HepG2 (cell line): ENCODE results near the gene XPOT. TPM values are rescaled to one million over a fixed set of nuclear protein-coding genes. Genes with fewer than 3 reads are reported as not detected.

Source experiments
- ATAC-seq: fragments of 200-7000 bp; cut with Tn5 transposase; 3 replicates; pipeline ENCODE4 v1.9.1; 2020; ENCODE audit warnings: mild to moderate bottlenecking, moderate library complexity
- BruUV-seq: library from RNA; stranded (reverse); fragments of 400-500 nt; replicated peaks from 2 replicates; lab custom pipeline; 2021; lab: Mats Ljungman, UMichigan
- CTCF ChIA-PET: fragments of 300-600 bp; formaldehyde crosslinking; extraction: SDS; loops from one replicate; lab custom pipeline; 2021; ENCODE audit warnings: low total read pairs, inconsistent platforms, low intra/inter-chr PET ratio; lab: Yijun Ruan, JAX
- POLR2A ChIA-PET: fragments of 350-600 bp; sonication (Branson Sonifier 250); formaldehyde crosslinking; loops from one replicate; lab custom pipeline; 2020; ENCODE audit warnings: antibody characterized with exemption, inconsistent platforms; lab: Yijun Ruan, JAX
- DNase-seq: peaks from one replicate; pipeline ENCODE4 v3.0.0-alpha.2; 2015; ENCODE audit warnings: low spot score
- FAIRE-seq: peaks from 3 replicates; lab custom pipeline; 2011; peaks lifted over from hg19 to GRCh38; lab: Jason Lieb, UNC
- H2AFZ ChIP-seq: one replicate; pipeline ENCODE4 v1.6.1; 2011; ENCODE audit warnings: low read length, inconsistent platforms
- H3K27ac ChIP-seq: fragments of 300-600 bp; 3 replicates; pipeline ENCODE4 v1.8.0; 2011; ENCODE audit warnings: mixed run types, mild to moderate bottlenecking, mixed read lengths, low read length, inconsistent platforms; ENCODE audit not compliant: insufficient read depth; ENCODE audit errors: extremely low read length
- H3K27me3 ChIP-seq, 2 experiments: fragments of 200-600 bp in 1 of 2; 2 replicates in 1 of 2; 3 replicates in 1 of 2; pipeline versions ENCODE4 v1.6.0 to v1.8.0; 2011; ENCODE audit warnings: low read length in 2 of 2, mild to moderate bottlenecking in 2 of 2, moderate library complexity in 2 of 2, inconsistent platforms in 1 of 2; ENCODE audit not compliant: insufficient read depth in 2 of 2, control insufficient read depth in 1 of 2
- H3K36me3 ChIP-seq, 2 experiments: fragments of 200-600 bp in 1 of 2; replicated peaks in 1 of 2; 2 replicates in 1 of 2; 3 replicates in 1 of 2; pipeline versions ENCODE4 v1.5.1 to v1.8.0; 2011; ENCODE audit warnings: low read length in 2 of 2, inconsistent platforms in 1 of 2; ENCODE audit not compliant: insufficient read depth in 2 of 2, control insufficient read depth in 1 of 2
- H3K4me1 ChIP-seq: 2 replicates; pipeline ENCODE4 v1.5.1; 2012; ENCODE audit warnings: low read length, inconsistent platforms; ENCODE audit not compliant: insufficient read depth
- H3K4me2 ChIP-seq: 2 replicates; pipeline ENCODE4 v1.6.0; 2011; ENCODE audit warnings: low read depth, low read length, inconsistent platforms
- H3K4me3 ChIP-seq, 3 experiments: fragments of 200-600 bp in 1 of 3; sonication (generic), shearing (Covaris generic) in 1 of 3; replicated peaks in 1 of 3; 2 replicates each; pipeline ENCODE4 v1.5.1; 2011 to 2016; ENCODE audit warnings: low read length in 3 of 3, inconsistent platforms in 2 of 3, low read depth in 2 of 3, mild to moderate bottlenecking in 2 of 3, control low read depth in 1 of 3, mixed read lengths in 1 of 3; ENCODE audit not compliant: insufficient read depth in 1 of 3
- H3K79me2 ChIP-seq: one replicate; pipeline ENCODE4 v1.6.1; 2011; ENCODE audit warnings: low read length, inconsistent platforms; ENCODE audit not compliant: insufficient read depth
- H3K9ac ChIP-seq: 2 replicates; pipeline ENCODE4 v1.6.0; 2011; ENCODE audit warnings: mild to moderate bottlenecking, low read depth, low read length, inconsistent platforms; ENCODE audit not compliant: insufficient read depth
- H3K9me3 ChIP-seq: 2 replicates; pipeline ENCODE4 v1.5.1; 2012; ENCODE audit warnings: mild to moderate bottlenecking, low read length
- H4K20me1 ChIP-seq: 2 replicates; pipeline ENCODE4 v1.6.0; 2011; ENCODE audit warnings: inconsistent platforms, mild to moderate bottlenecking, low read length, moderate library complexity; ENCODE audit not compliant: insufficient read depth
- BORCS8-MEF2B ChIP-seq: sonication (generic); formaldehyde crosslinking; IDR thresholded peaks from 2 replicates; pipeline ENCODE4 v1.8.0; 2022; ENCODE audit warnings: mild to moderate bottlenecking, missing genetic modification reagents
- FOXM1 ChIP-seq: sonication (generic); formaldehyde crosslinking; IDR thresholded peaks from 2 replicates; pipeline ENCODE4 v1.5.0; 2020; ENCODE audit warnings: missing genetic modification reagents
- NFIB ChIP-seq: sonication (generic); formaldehyde crosslinking; IDR thresholded peaks from 2 replicates; pipeline ENCODE4 v1.9.0; 2021; ENCODE audit warnings: missing genetic modification reagents, mild to moderate bottlenecking, borderline replicate concordance
- SALL1 ChIP-seq: sonication (generic); formaldehyde crosslinking; IDR thresholded peaks from 2 replicates; pipeline ENCODE4 v1.8.0; 2022; ENCODE audit warnings: mild to moderate bottlenecking, missing genetic modification reagents
- ZKSCAN8 ChIP-seq: IDR thresholded peaks from 2 replicates; pipeline ENCODE4 v1.6.1; 2016; ENCODE audit warnings: borderline replicate concordance, missing genetic modification reagents, missing compliant biosample characterization
- ZNF318 ChIP-seq: sonication (generic); formaldehyde crosslinking; IDR thresholded peaks from 2 replicates; pipeline ENCODE4 v1.4.0; 2020; ENCODE audit warnings: mild to moderate bottlenecking, missing genetic modification reagents
- ZNF331 ChIP-seq: sonication (generic); formaldehyde crosslinking; IDR thresholded peaks from 2 replicates; pipeline ENCODE4 v1.4.0; 2020; ENCODE audit warnings: missing genetic modification reagents
- ZNF44 ChIP-seq: sonication (generic); formaldehyde crosslinking; IDR thresholded peaks from 2 replicates; pipeline ENCODE4 v1.5.1; 2020; ENCODE audit warnings: mild to moderate bottlenecking, missing genetic modification reagents
- ZNF513 ChIP-seq: sonication (generic); formaldehyde crosslinking; conservative IDR thresholded peaks from 2 replicates; pipeline ENCODE4 v1.5.0; 2020; ENCODE audit warnings: missing genetic modification reagents
- ZNF720 ChIP-seq: sonication (generic); formaldehyde crosslinking; IDR thresholded peaks from 2 replicates; pipeline ENCODE4 v1.4.0; 2020; ENCODE audit warnings: missing genetic modification reagents
- WGBS: methylation state at CpG from one replicate; pipeline ENCODE4 v1.1.6; 2017; ENCODE audit warnings: low lambda C conversion rate; 5-methylcytosine and 5-hydroxymethylcytosine counted together
- in situ Hi-C: cut with HindIII; loops from 2 replicates; pipeline ENCODE4 v1.10.0; 2017; ENCODE audit warnings: low pct_unique_long_range_greater_than_20kb; ENCODE audit not compliant: extremely low pct_ligation_motif_present
- intact Hi-C: fragments of 100-400 bp; cut with micrococcal nuclease; formaldehyde crosslinking; loops from one replicate; pipeline ENCODE4 v1.10.0; 2022; ENCODE audit not compliant: unreplicated experiment
- polyA plus RNA-seq, 8 experiments: library from polyadenylated mRNA; depleted of rRNA in 3 of 8; stranded (reverse) in 7 of 8; unstranded in 1 of 8; fragments of >200 nt; fragmentation: Illumina TruSeq in 4 of 8; extraction: Trizol in 4 of 8; gene quantifications; 2 replicates each; pipeline versions ENCODE4 v1.2.1 to v1.2.3, GENCODE V29; 2011 to 2016; ENCODE audit warnings: low read depth in 4 of 8, missing spikeins in 1 of 8, mixed read lengths in 1 of 8; ENCODE audit not compliant: insufficient read depth in 1 of 8
- total RNA-seq, 5 experiments: library from RNA; depleted of rRNA; stranded (reverse); fragments of >200 nt; fragmentation: Illumina TruSeq; extraction: Trizol; gene quantifications; 2 replicates each; pipeline ENCODE4 v1.2.3, GENCODE V29; 2016; ENCODE audit warnings: low read depth in 1 of 5

Gene XPOT
- total and polyA plus RNA-seq, 2 of the 13 experiments (the other 11 are each of a cell fraction or from before 2014, with no cell fraction given): 93.8 to 102 TPM

- Histone ChIP-seq H3K9ac (no peak overlapping the region), H3K4me1 (peaks cover 12% of the 10 kb centered on the region), H3K27me3 (no peaks in the 10 kb centered on the region), H3K9me3 (no peaks in the 10 kb centered on the region), H3K36me3 (peaks cover 8 to 60% of the 10 kb centered on the region in 2 experiments), H3K27ac (no peak overlapping the region), H4K20me1 (no peaks in the 10 kb centered on the region), H2AFZ (no peak overlapping the region), H3K4me2 (no peak overlapping the region), H3K4me3 (no peak overlapping the region), H3K79me2 (no peaks in the 10 kb centered on the region)
- ChIA-PET CTCF (no interaction called here), POLR2A (no interaction called here)
- 91% methylated on average over 1 of the region's 1 CpG for WGBS
- TF ChIP-seq BORCS8-MEF2B (CRISPR knock-in tag): no peak
- TF ChIP-seq ZNF44 (CRISPR knock-in tag): no peak
- TF ChIP-seq ZNF720 (CRISPR knock-in tag): no peak
- TF ChIP-seq ZNF513 (CRISPR knock-in tag): no peak
- TF ChIP-seq SALL1: no peak
- no peak for TF ChIP-seq NFIB (CRISPR knock-in tag)
- no peak for TF ChIP-seq ZNF318 (CRISPR knock-in tag)
- no peak for TF ChIP-seq ZNF331 (CRISPR knock-in tag)
- TF ChIP-seq ZKSCAN8 (CRISPR knock-in tag): no peak
- no peak for TF ChIP-seq FOXM1 (CRISPR knock-in tag)
- FAIRE-seq (no peak), DNase-seq (no peak), ATAC-seq (no peak)
- intact Hi-C loops (no loop called here), in situ Hi-C loops (no loop called here)
- BruUV-seq: no TSS peak
These were observed 42.1 kb downstream of the XPOT start for GRCh38 chr12:64446295-64446694.
